Ascending aorta (tissue), 2 donors: Measurements from ENCODE around the gene COX6B2. TPM values are rescaled to one million over a fixed set of nuclear protein-coding genes. Genes with fewer than 3 reads are reported as not detected.
A peak's percentile ranks its signal among the peaks of the same experiment; 100 is the strongest.

ENCODE experiments used
- DNase-seq, 2 donors: peaks; one replicate each; pipeline ENCODE4 v3.0.0-alpha.2; 2019; ENCODE audit warnings: low spot score in 2 of 2
- H3K27ac ChIP-seq, 2 donors: fragments of 200-600 bp; sonication (generic); one replicate each; pipeline ENCODE4 v1.5.1; 2016 to 2017; ENCODE audit warnings: mild to moderate bottlenecking in 1 of 2
- H3K27me3 ChIP-seq: fragments of 200-600 bp; sonication (generic); one replicate; pipeline ENCODE4 v1.5.1; 2017
- H3K36me3 ChIP-seq, 2 donors: fragments of 200-600 bp; sonication (generic); one replicate each; pipeline ENCODE4 v1.5.1; 2016
- H3K4me1 ChIP-seq, 2 donors: fragments of 200-600 bp; sonication (generic); one replicate each; pipeline ENCODE4 v1.5.1; 2016 to 2017; ENCODE audit warnings: mild to moderate bottlenecking in 1 of 2
- H3K4me3 ChIP-seq, 2 donors: fragments of 200-600 bp; sonication (generic); one replicate each; pipeline ENCODE4 v1.5.1; 2016 to 2017; ENCODE audit warnings: mild to moderate bottlenecking in 1 of 2
- H3K9me3 ChIP-seq, 2 donors: fragments of 200-600 bp; sonication (generic); one replicate each; pipeline ENCODE4 v1.5.1; 2016
- intact Hi-C: fragments of 100-400 bp; cut with DNase I; formaldehyde crosslinking; loops from one replicate; pipeline ENCODE4 v1.15.1; 2023
- total RNA-seq: library from RNA; depleted of rRNA; stranded (reverse); fragments of >200 nt; gene quantifications from one replicate; pipeline ENCODE4 v1.1.0, GENCODE V29; 2016
- TF ChIP-seq, protein P1 (sequence below), 3 experiments: fragments of 200-600 bp in 2 of 3; fragments of 450-650 bp in 1 of 3; sonication (generic) in 2 of 3; IDR thresholded peaks; one replicate each; pipeline ENCODE4 v1.5.1; 2016 to 2019; ENCODE audit warnings: antibody characterized with exemption in 3 of 3, mild to moderate bottlenecking in 1 of 3, moderate library complexity in 1 of 3

The COX6B2 gene
- total RNA-seq, 1 donor from 2014 or later, result not detected

DNA sequence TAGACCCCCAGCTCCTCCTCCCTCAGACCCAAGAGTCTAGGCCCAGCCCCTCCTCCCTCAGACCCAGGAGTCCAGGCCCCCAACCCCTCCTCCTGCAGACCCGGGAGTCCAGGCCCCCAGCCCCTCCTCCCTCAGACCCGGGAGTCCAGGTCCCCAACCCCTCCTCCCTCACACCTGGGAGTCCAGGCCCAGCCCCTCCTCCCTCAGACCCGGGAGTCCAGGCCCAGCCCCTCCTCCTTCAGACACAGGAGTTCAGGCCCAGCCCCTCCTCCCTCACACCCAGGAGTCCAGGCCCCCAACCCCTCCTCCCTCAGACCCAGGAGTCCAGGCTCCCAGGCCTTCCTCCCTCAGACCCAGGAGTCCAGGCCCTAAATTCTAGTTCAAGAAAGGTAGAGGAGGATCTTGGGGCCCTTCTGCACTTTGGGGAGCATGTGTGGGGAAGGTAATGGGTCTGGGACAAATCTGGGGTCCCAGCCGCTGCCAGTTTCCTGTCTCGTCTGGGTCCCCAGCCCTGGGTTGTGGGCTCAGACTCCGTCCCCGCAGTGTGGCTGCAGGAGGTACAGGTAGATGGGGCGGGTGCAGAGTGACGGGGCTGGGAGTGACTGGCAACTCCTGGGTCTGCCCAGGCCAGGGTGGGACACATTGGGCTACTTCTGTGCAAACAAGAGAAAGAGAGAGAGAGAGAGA lies 18.9 kb upstream of the COX6B2 start:
- Histone ChIP-seq H3K27ac (no peak overlapping the region), H3K4me1 (peaks cover 0 to 5% of the 10 kb centered on the region in 2 donors), H3K27me3 (peaks cover 18% of the 10 kb centered on the region), H3K4me3 (no peak overlapping the region), H3K9me3 (no peaks in the 10 kb centered on the region), H3K36me3 (no peaks in the 10 kb centered on the region)
- no peak for DNase-seq
- TF ChIP-seq, protein P1, sequence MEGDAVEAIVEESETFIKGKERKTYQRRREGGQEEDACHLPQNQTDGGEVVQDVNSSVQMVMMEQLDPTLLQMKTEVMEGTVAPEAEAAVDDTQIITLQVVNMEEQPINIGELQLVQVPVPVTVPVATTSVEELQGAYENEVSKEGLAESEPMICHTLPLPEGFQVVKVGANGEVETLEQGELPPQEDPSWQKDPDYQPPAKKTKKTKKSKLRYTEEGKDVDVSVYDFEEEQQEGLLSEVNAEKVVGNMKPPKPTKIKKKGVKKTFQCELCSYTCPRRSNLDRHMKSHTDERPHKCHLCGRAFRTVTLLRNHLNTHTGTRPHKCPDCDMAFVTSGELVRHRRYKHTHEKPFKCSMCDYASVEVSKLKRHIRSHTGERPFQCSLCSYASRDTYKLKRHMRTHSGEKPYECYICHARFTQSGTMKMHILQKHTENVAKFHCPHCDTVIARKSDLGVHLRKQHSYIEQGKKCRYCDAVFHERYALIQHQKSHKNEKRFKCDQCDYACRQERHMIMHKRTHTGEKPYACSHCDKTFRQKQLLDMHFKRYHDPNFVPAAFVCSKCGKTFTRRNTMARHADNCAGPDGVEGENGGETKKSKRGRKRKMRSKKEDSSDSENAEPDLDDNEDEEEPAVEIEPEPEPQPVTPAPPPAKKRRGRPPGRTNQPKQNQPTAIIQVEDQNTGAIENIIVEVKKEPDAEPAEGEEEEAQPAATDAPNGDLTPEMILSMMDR (IDR thresholded peaks at IDR 0.05), result no peak
- intact Hi-C loops, result no loop called here

DNA sequence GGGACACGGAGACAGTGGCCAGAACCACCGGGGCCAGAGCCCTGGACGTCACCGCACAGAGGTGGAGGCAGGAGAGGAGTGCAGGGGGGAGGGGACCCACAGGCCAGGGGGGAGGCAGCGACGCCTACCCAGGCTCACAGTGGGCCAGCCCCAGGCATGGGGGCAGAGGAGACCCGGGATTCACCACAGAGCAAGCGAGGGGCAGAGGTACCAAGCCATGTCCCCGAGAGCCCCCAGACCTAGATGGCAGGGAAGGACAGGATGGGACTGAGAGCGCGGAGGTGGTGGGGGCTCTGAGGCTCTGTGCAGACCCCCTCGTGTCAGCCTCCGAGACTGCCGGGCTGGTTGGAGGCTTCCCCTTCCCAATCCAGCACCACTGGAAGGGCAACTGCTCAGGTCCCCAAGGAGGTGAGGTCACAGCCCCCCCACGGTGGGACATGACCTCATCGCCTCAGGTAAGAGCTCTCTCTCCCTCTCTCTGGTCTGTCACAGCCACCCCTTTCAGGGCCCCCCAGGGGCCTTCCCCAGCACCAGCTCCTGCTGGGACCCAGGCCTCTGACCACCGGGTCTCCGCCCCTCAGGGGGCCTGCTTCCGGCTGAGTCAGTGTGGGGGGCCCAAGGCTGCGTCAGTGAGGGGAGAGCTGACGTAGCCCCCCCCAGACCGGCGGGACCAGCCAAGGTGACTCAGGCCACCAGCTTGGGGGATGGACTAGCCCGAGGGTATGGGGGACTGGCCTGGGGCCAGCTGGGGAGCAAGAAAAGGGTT lies 18.0 kb upstream of the COX6B2 start:
- H3K27ac ChIP-seq, result no peak overlapping the region
- intact Hi-C loops, result no loop called here

DNA sequence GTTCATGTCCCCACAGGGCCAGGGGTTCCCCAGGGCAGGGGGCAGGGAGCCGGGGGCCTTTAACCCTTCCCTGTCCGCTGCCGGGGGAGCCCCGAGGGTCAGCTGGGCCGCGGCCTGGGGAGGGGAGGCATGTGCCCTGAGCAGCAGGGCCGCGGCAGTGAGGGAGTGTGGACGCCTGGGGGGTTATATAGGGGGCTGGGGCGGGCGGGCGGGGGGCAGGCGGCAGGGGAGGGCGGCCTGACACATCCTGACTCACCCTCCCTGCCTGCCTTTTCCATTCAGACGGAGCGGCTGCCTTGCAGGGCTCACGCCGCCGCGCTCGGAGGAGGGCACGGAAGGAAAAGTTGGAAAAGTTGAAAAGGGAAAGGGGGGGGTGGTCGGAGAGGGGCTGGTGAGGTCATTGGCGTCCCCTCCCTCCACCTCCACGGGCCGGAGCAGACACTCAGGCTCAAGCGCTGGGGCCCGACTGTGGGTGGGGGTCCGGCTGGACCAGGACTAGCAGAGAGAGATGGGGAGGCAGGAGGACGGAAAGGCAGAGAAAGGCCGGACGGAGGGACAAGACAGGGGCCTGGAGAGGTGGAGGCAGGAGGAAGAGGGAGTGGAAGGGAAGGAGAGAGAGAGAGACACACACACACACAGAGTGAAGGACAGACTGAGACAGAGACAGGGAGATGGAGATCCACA lies 15.9 kb upstream of the COX6B2 start, which contains the start of gene IL11:
TSS of gene IL11 (minus strand) at position 159 of the 684 bp plus-strand sequence. CDS start at position 6, 153 bp downstream.
- peaks cover 14% of the 10 kb centered on the region for H3K27me3 ChIP-seq
- no peak for DNase-seq
- H3K4me3 ChIP-seq, result peak within 1 kb of the TSS; percentile 43 to 50
- TF ChIP-seq, protein P1 (IDR thresholded peaks at IDR 0.05), result no peak
- intact Hi-C loops, result no loop called here
- H3K36me3 ChIP-seq, result no peaks in the 10 kb centered on the region
- H3K4me1 ChIP-seq, result peaks cover 0 to 5% of the 10 kb centered on the region in 2 donors
- no peaks in the 10 kb centered on the region for H3K9me3 ChIP-seq
- no peak within 1 kb of the TSS for H3K27ac ChIP-seq

More for the DNA sequence above, 18.0 kb upstream of the COX6B2 start:
- Histone ChIP-seq H3K4me3 (no peak overlapping the region), H3K4me1 (peaks cover 0 to 5% of the 10 kb centered on the region in 2 donors), H3K9me3 (no peaks in the 10 kb centered on the region), H3K36me3 (no peaks in the 10 kb centered on the region), H3K27me3 (peaks cover 18% of the 10 kb centered on the region)
- DNase-seq, result no peak
- TF ChIP-seq, protein P1 (IDR thresholded peaks at IDR 0.05), result no peak

DNA sequence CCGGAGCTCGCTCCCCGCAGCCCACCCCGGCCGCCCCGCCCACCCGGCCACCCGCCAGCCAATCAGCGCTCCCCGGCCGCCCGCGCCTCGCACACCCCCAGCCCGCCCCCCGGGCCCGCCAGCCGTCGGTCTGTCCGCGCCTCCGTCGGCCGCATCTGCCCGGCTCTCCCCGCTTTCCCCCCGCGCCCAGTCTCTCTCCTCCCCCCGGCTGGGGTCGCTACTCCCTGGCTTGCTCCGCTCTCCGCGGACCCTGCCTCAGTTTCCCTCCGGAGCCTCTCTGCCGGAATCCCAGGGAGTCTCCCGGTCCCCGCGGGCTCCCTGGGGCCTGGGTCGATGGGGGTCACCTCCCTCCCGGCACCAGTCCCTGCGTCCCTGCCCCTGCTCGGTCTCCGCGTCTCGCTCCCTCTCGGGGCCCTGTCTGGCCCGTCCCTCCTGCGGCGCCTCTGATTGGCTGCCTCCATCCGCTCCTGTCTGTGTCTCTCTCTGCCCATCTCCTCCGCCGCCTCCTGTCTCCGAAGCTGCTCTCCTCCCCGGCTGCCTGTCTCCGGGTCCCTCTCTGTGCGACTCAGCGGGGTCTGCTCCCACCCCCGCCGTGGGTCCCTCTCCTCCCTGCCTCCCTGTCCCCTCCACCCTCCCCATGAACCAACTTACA lies 15.3 kb upstream of the COX6B2 start:
- Histone ChIP-seq H3K4me3 (peak overlapping the region in 1 of 2 donors; percentile 32), H3K36me3 (no peaks in the 10 kb centered on the region), H3K9me3 (no peaks in the 10 kb centered on the region), H3K4me1 (peaks cover 0 to 5% of the 10 kb centered on the region in 2 donors), H3K27ac (no peak overlapping the region), H3K27me3 (peaks cover 14% of the 10 kb centered on the region)
- intact Hi-C loops, result no loop called here
- TF ChIP-seq, protein P1 (IDR thresholded peaks at IDR 0.05), result no peak
- DNase-seq, result no peak
